Astrocyte (in vitro differentiated cells and primary cell): ENCODE measurements around the gene TOP1. TPM values are rescaled to one million over a fixed set of nuclear protein-coding genes. Genes with fewer than 3 reads are reported as not detected.
A peak's percentile ranks its signal among the peaks of the same experiment; 100 is the strongest.
"Not testable (repeated sequence)": the region's sequence is repeated elsewhere in the genome, so short reads cannot be mapped to it uniquely, and the experiment has no call there.

Experiments
- DNase-seq: peaks from one replicate; pipeline ENCODE4 v3.0.0-alpha.2; 2010; ENCODE audit warnings: low read depth
- FAIRE-seq: peaks from 2 replicates; lab custom pipeline; 2011; peaks lifted over from hg19 to GRCh38; lab: Jason Lieb, UNC
- H2AFZ ChIP-seq: 2 replicates; pipeline ENCODE4 v1.6.0; 2012; ENCODE audit warnings: low read depth, low read length, inconsistent platforms
- H3K27ac ChIP-seq: 2 replicates; pipeline ENCODE4 v1.5.1; 2011; ENCODE audit warnings: low read depth, low read length, inconsistent platforms
- H3K27me3 ChIP-seq: 2 replicates; pipeline ENCODE4 v1.6.0; 2011; ENCODE audit warnings: low read length, inconsistent platforms; ENCODE audit not compliant: insufficient read depth
- H3K36me3 ChIP-seq: 2 replicates; pipeline ENCODE4 v1.5.1; 2011; ENCODE audit warnings: low read length, inconsistent platforms; ENCODE audit not compliant: insufficient read depth
- H3K4me1 ChIP-seq: 2 replicates; pipeline ENCODE4 v1.5.1; 2011; ENCODE audit warnings: low read length, inconsistent platforms; ENCODE audit not compliant: insufficient read depth
- H3K4me2 ChIP-seq: 2 replicates; pipeline ENCODE4 v1.6.0; 2012; ENCODE audit warnings: low read length, inconsistent platforms
- H3K4me3 ChIP-seq: 2 replicates; pipeline ENCODE4 v1.5.1; 2011; ENCODE audit warnings: low read depth, mild to moderate bottlenecking, low read length, inconsistent platforms; ENCODE audit not compliant: insufficient read depth
- H3K79me2 ChIP-seq: 2 replicates; pipeline ENCODE4 v1.6.0; 2012; ENCODE audit warnings: mild to moderate bottlenecking, low read length, inconsistent platforms; ENCODE audit not compliant: insufficient read depth
- H3K9ac ChIP-seq: 2 replicates; pipeline ENCODE4 v1.6.0; 2012; ENCODE audit warnings: mild to moderate bottlenecking, low read length, inconsistent platforms
- H3K9me3 ChIP-seq: 2 replicates; pipeline ENCODE4 v1.5.1; 2012; ENCODE audit warnings: low read depth, mild to moderate bottlenecking, low read length, inconsistent platforms; ENCODE audit not compliant: insufficient read depth
- H4K20me1 ChIP-seq: 2 replicates; pipeline ENCODE4 v1.6.0; 2012; ENCODE audit warnings: low read length, inconsistent platforms; ENCODE audit not compliant: insufficient read depth
- H3K27ac Mint-ChIP-seq: one replicate; pipeline ENCODE4 v1.8.0; 2021; ENCODE audit warnings: mild to moderate bottlenecking, mixed read lengths; ENCODE audit not compliant: unreplicated experiment
- H3K27me3 Mint-ChIP-seq: one replicate; pipeline ENCODE4 v1.8.0; 2021; ENCODE audit warnings: low read depth, mixed read lengths; ENCODE audit not compliant: unreplicated experiment
- H3K36me3 Mint-ChIP-seq: one replicate; pipeline ENCODE4 v1.8.0; 2021; ENCODE audit warnings: low read depth, mixed read lengths; ENCODE audit not compliant: unreplicated experiment
- H3K4me1 Mint-ChIP-seq: one replicate; pipeline ENCODE4 v1.8.0; 2021; ENCODE audit warnings: low read depth, mixed read lengths; ENCODE audit not compliant: unreplicated experiment
- H3K4me3 Mint-ChIP-seq: one replicate; pipeline ENCODE4 v1.8.0; 2021; ENCODE audit warnings: mild to moderate bottlenecking, moderate library complexity, mixed read lengths; ENCODE audit not compliant: unreplicated experiment
- H3K9me3 Mint-ChIP-seq: one replicate; pipeline ENCODE4 v1.8.0; 2021; ENCODE audit warnings: mild to moderate bottlenecking, mixed read lengths; ENCODE audit not compliant: unreplicated experiment
- CTCF ChIP-seq: IDR thresholded peaks from 2 replicates; pipeline ENCODE4 v1.5.1; 2011; ENCODE audit warnings: low read depth, mild to moderate bottlenecking, inconsistent platforms, low read length, moderate library complexity; ENCODE audit not compliant: insufficient read depth
- EZH2 ChIP-seq: IDR thresholded peaks from 2 replicates; pipeline ENCODE4 v1.6.1; 2012; ENCODE audit warnings: mild to moderate bottlenecking, low read length, inconsistent platforms; ENCODE audit not compliant: insufficient read depth
- total RNA-seq: library from RNA; stranded (reverse); gene quantifications from 2 replicates; pipeline ENCODE4 v1.2.1, GENCODE V29; 2021

TOP1 gene
- total RNA-seq, 1 donor from 2014 or later, result 63.5 TPM

GRCh38 chr20:41131594-41132387 is 103.2 kb downstream of the TOP1 start:
- H3K27me3 ChIP-seq, result no peaks in the 10 kb centered on the region
- peak overlapping the region; percentile 41 for H3K27ac Mint-ChIP-seq
- FAIRE-seq, result no peak

GRCh38 chr20:41132388-41132775 is 103.8 kb downstream of the TOP1 start:
- H3K9me3 ChIP-seq, H2AFZ ChIP-seq, DNase-seq, H3K4me3 ChIP-seq, H3K36me3 ChIP-seq, H4K20me1 ChIP-seq, H3K4me1 Mint-ChIP-seq, FAIRE-seq, H3K27me3 ChIP-seq, H3K9ac ChIP-seq, H3K4me3 Mint-ChIP-seq, H3K79me2 ChIP-seq, H3K27ac Mint-ChIP-seq, H3K4me1 ChIP-seq, H3K9me3 Mint-ChIP-seq, H3K27me3 Mint-ChIP-seq, H3K27ac ChIP-seq, H3K4me2 ChIP-seq: not testable (repeated sequence)
- H3K36me3 Mint-ChIP-seq, result peaks cover 14% of the 10 kb centered on the region

More at GRCh38 chr20:41131594-41132387, 103.2 kb downstream of the TOP1 start:
- H4K20me1 ChIP-seq, result no peaks in the 10 kb centered on the region
- no peak for DNase-seq
- peaks cover 3% of the 10 kb centered on the region for H3K36me3 ChIP-seq
- no peak overlapping the region for H3K9ac ChIP-seq
- no peak overlapping the region for H3K27ac ChIP-seq
- H3K36me3 Mint-ChIP-seq, result peaks cover 17% of the 10 kb centered on the region
- no peak overlapping the region for H3K4me2 ChIP-seq
- no peak overlapping the region for H3K4me3 ChIP-seq
- peaks cover 6% of the 10 kb centered on the region for H3K4me1 ChIP-seq
- no peaks in the 10 kb centered on the region for H3K27me3 Mint-ChIP-seq
- no peak overlapping the region for H2AFZ ChIP-seq
- no peak overlapping the region for H3K4me3 Mint-ChIP-seq
- peaks cover 3% of the 10 kb centered on the region for H3K4me1 Mint-ChIP-seq
- no peaks in the 10 kb centered on the region for H3K9me3 Mint-ChIP-seq
- no peaks in the 10 kb centered on the region for H3K9me3 ChIP-seq
- no peak for TF ChIP-seq EZH2
- no peak for TF ChIP-seq CTCF
- no peaks in the 10 kb centered on the region for H3K79me2 ChIP-seq

GRCh38 chr20:41133709-41134361 is 105.2 kb downstream of the TOP1 start:
- DNase-seq, result no peak
- no peak overlapping the region for H3K27ac Mint-ChIP-seq
- Histone ChIP-seq H3K9ac (no peak overlapping the region), H3K36me3 (no peaks in the 10 kb centered on the region), H3K27me3 (no peaks in the 10 kb centered on the region), H3K79me2 (peaks cover 15% of the 10 kb centered on the region), H3K4me2 (no peak overlapping the region), H4K20me1 (peaks cover 9% of the 10 kb centered on the region), H3K27ac (no peak overlapping the region), H3K9me3 (no peaks in the 10 kb centered on the region), H3K4me1 (peaks cover 9% of the 10 kb centered on the region), H3K4me3 (no peak overlapping the region), H2AFZ (no peak overlapping the region)
- no peaks in the 10 kb centered on the region for H3K27me3 Mint-ChIP-seq
- H3K36me3 Mint-ChIP-seq, result peaks cover 11% of the 10 kb centered on the region
- peak overlapping the region; percentile 40 for H3K4me3 Mint-ChIP-seq
- H3K4me1 Mint-ChIP-seq, result peaks cover 3% of the 10 kb centered on the region
- FAIRE-seq, result no peak
- H3K9me3 Mint-ChIP-seq, result no peaks in the 10 kb centered on the region
- TF ChIP-seq EZH2 (no peak), CTCF (no peak)
